Astrocyte (in vitro differentiated cells and primary cell): ENCODE results near the gene SPPL2B. TPM values are rescaled to one million over a fixed set of nuclear protein-coding genes. Genes with fewer than 3 reads are reported as not detected.

Experiments used
- DNase-seq: peaks from one replicate; pipeline ENCODE4 v3.0.0-alpha.2; 2010; ENCODE audit warnings: low read depth
- FAIRE-seq: peaks from 2 replicates; lab custom pipeline; 2011; peaks lifted over from hg19 to GRCh38; lab: Jason Lieb, UNC
- H2AFZ ChIP-seq: 2 replicates; pipeline ENCODE4 v1.6.0; 2012; ENCODE audit warnings: low read depth, low read length, inconsistent platforms
- H3K27ac ChIP-seq: 2 replicates; pipeline ENCODE4 v1.5.1; 2011; ENCODE audit warnings: low read depth, low read length, inconsistent platforms
- H3K27me3 ChIP-seq: 2 replicates; pipeline ENCODE4 v1.6.0; 2011; ENCODE audit warnings: low read length, inconsistent platforms; ENCODE audit not compliant: insufficient read depth
- H3K36me3 ChIP-seq: 2 replicates; pipeline ENCODE4 v1.5.1; 2011; ENCODE audit warnings: low read length, inconsistent platforms; ENCODE audit not compliant: insufficient read depth
- H3K4me1 ChIP-seq: 2 replicates; pipeline ENCODE4 v1.5.1; 2011; ENCODE audit warnings: low read length, inconsistent platforms; ENCODE audit not compliant: insufficient read depth
- H3K4me2 ChIP-seq: 2 replicates; pipeline ENCODE4 v1.6.0; 2012; ENCODE audit warnings: low read length, inconsistent platforms
- H3K4me3 ChIP-seq: 2 replicates; pipeline ENCODE4 v1.5.1; 2011; ENCODE audit warnings: low read depth, mild to moderate bottlenecking, low read length, inconsistent platforms; ENCODE audit not compliant: insufficient read depth
- H3K79me2 ChIP-seq: 2 replicates; pipeline ENCODE4 v1.6.0; 2012; ENCODE audit warnings: mild to moderate bottlenecking, low read length, inconsistent platforms; ENCODE audit not compliant: insufficient read depth
- H3K9ac ChIP-seq: 2 replicates; pipeline ENCODE4 v1.6.0; 2012; ENCODE audit warnings: mild to moderate bottlenecking, low read length, inconsistent platforms
- H3K9me3 ChIP-seq: 2 replicates; pipeline ENCODE4 v1.5.1; 2012; ENCODE audit warnings: low read depth, mild to moderate bottlenecking, low read length, inconsistent platforms; ENCODE audit not compliant: insufficient read depth
- H4K20me1 ChIP-seq: 2 replicates; pipeline ENCODE4 v1.6.0; 2012; ENCODE audit warnings: low read length, inconsistent platforms; ENCODE audit not compliant: insufficient read depth
- H3K27ac Mint-ChIP-seq: one replicate; pipeline ENCODE4 v1.8.0; 2021; ENCODE audit warnings: mild to moderate bottlenecking, mixed read lengths; ENCODE audit not compliant: unreplicated experiment
- H3K27me3 Mint-ChIP-seq: one replicate; pipeline ENCODE4 v1.8.0; 2021; ENCODE audit warnings: low read depth, mixed read lengths; ENCODE audit not compliant: unreplicated experiment
- H3K36me3 Mint-ChIP-seq: one replicate; pipeline ENCODE4 v1.8.0; 2021; ENCODE audit warnings: low read depth, mixed read lengths; ENCODE audit not compliant: unreplicated experiment
- H3K4me1 Mint-ChIP-seq: one replicate; pipeline ENCODE4 v1.8.0; 2021; ENCODE audit warnings: low read depth, mixed read lengths; ENCODE audit not compliant: unreplicated experiment
- H3K4me3 Mint-ChIP-seq: one replicate; pipeline ENCODE4 v1.8.0; 2021; ENCODE audit warnings: mild to moderate bottlenecking, moderate library complexity, mixed read lengths; ENCODE audit not compliant: unreplicated experiment
- H3K9me3 Mint-ChIP-seq: one replicate; pipeline ENCODE4 v1.8.0; 2021; ENCODE audit warnings: mild to moderate bottlenecking, mixed read lengths; ENCODE audit not compliant: unreplicated experiment
- EZH2 ChIP-seq: IDR thresholded peaks from 2 replicates; pipeline ENCODE4 v1.6.1; 2012; ENCODE audit warnings: mild to moderate bottlenecking, low read length, inconsistent platforms; ENCODE audit not compliant: insufficient read depth
- total RNA-seq: library from RNA; stranded (reverse); gene quantifications from 2 replicates; pipeline ENCODE4 v1.2.1, GENCODE V29; 2021
- TF ChIP-seq, protein P1 (sequence below): IDR thresholded peaks from 2 replicates; pipeline ENCODE4 v1.5.1; 2011; ENCODE audit warnings: low read depth, mild to moderate bottlenecking, inconsistent platforms, low read length, moderate library complexity; ENCODE audit not compliant: insufficient read depth

Gene SPPL2B
- total RNA-seq, 1 donor from 2014 or later = 55.4 TPM

DNA sequence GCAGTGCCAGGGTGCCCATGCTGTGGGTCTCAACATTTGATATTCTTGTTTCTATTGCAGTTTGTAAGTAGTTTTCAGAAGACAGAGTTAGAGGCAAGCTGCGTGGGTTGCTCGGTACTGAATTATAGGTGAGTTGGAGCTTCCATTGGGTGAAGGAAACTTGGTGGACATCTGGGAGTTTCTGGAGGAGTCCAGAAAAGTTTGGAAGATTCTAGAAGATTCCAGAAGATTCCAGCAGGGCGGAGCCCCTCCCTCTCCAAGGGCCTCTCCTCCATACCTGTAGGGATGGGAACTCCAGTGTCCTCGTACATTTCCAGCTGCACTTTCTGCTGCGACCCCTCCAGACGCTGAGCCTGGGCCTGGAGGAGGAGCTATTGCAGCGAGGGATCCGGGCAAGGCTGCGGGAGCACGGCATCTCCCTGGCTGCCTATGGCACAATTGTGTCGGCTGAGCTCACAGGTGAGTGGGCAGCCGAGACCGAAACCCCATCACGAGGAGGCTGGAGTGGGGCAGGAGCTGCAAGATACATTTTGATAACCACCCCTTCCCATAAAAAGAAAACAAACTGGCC is 70.3 kb downstream of the SPPL2B start:
- H3K79me2 ChIP-seq = no peaks in the 10 kb centered on the region
- Mint-ChIP-seq H3K36me3 (no peaks in the 10 kb centered on the region), H3K27me3 (no peaks in the 10 kb centered on the region), H3K9me3 (peaks cover 5% of the 10 kb centered on the region), H3K4me3 (no peak overlapping the region), H3K4me1 (no peaks in the 10 kb centered on the region), H3K27ac (no peak overlapping the region)
- FAIRE-seq (no peak), DNase-seq (no peak)
- H2AFZ ChIP-seq = no peak overlapping the region
- H3K4me3 ChIP-seq = no peak overlapping the region
- H3K27ac ChIP-seq = no peak overlapping the region
- TF ChIP-seq, protein P1, sequence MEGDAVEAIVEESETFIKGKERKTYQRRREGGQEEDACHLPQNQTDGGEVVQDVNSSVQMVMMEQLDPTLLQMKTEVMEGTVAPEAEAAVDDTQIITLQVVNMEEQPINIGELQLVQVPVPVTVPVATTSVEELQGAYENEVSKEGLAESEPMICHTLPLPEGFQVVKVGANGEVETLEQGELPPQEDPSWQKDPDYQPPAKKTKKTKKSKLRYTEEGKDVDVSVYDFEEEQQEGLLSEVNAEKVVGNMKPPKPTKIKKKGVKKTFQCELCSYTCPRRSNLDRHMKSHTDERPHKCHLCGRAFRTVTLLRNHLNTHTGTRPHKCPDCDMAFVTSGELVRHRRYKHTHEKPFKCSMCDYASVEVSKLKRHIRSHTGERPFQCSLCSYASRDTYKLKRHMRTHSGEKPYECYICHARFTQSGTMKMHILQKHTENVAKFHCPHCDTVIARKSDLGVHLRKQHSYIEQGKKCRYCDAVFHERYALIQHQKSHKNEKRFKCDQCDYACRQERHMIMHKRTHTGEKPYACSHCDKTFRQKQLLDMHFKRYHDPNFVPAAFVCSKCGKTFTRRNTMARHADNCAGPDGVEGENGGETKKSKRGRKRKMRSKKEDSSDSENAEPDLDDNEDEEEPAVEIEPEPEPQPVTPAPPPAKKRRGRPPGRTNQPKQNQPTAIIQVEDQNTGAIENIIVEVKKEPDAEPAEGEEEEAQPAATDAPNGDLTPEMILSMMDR = no peak
- no peak for TF ChIP-seq EZH2
- no peak overlapping the region for H3K4me2 ChIP-seq
- H3K9me3 ChIP-seq = no peaks in the 10 kb centered on the region
- H3K36me3 ChIP-seq = no peaks in the 10 kb centered on the region
- H3K27me3 ChIP-seq = no peaks in the 10 kb centered on the region
- H3K4me1 ChIP-seq = no peaks in the 10 kb centered on the region
- H3K9ac ChIP-seq = no peak overlapping the region
- no peaks in the 10 kb centered on the region for H4K20me1 ChIP-seq

DNA sequence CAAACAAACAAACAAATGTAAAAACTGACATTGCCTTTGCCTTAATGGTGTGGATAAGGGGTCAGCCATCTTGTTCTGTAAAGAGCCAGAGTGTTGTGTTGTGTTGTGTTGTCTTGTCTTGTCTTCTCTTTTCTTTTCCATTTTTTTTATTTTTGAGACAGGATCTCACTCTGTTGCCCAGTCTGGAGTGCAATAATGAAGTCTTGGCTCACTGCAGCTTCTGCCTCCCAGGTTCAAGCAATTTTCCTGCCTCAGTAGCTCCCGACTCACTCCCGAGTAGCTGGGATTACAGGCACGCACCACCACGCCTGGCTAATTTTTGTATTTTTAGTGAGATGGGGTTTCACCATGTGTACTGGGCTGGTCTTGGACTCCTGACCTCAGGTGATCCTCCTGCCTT is 71.1 kb downstream of the SPPL2B start:
- no peaks in the 10 kb centered on the region for H3K9me3 ChIP-seq
- no peak overlapping the region for H3K4me3 ChIP-seq
- peaks cover 6% of the 10 kb centered on the region for H3K9me3 Mint-ChIP-seq
- no peaks in the 10 kb centered on the region for H3K27me3 Mint-ChIP-seq
- no peak overlapping the region for H3K9ac ChIP-seq
- DNase-seq (no peak), FAIRE-seq (no peak)
- no peaks in the 10 kb centered on the region for H3K36me3 Mint-ChIP-seq
- H4K20me1 ChIP-seq = no peaks in the 10 kb centered on the region
- H3K4me3 Mint-ChIP-seq = no peak overlapping the region
- no peak overlapping the region for H3K4me2 ChIP-seq
- no peaks in the 10 kb centered on the region for H3K79me2 ChIP-seq
- no peak overlapping the region for H3K27ac ChIP-seq
- no peaks in the 10 kb centered on the region for H3K4me1 Mint-ChIP-seq
- H3K27ac Mint-ChIP-seq = no peak overlapping the region
- TF ChIP-seq EZH2 = no peak
- TF ChIP-seq, protein P1 = no peak
- H3K4me1 ChIP-seq = no peaks in the 10 kb centered on the region
- H3K36me3 ChIP-seq = no peaks in the 10 kb centered on the region
- H3K27me3 ChIP-seq = no peaks in the 10 kb centered on the region
- H2AFZ ChIP-seq = no peak overlapping the region

Other genes with a start within 250 kb of the SPPL2B start
- gene MOB3A, start 232.4 kb upstream of the SPPL2B start, total RNA-seq = 45.3 and 47.2 TPM in 2 replicates
- gene IZUMO4, start 231.8 kb upstream of the SPPL2B start, total RNA-seq = 5.6 and 5.8 TPM in 2 replicates
- 162 and 167 TPM in 2 replicates for gene AP3D1, start 177.1 kb upstream of the SPPL2B start, total RNA-seq
- 21.7 and 25.6 TPM in 2 replicates for gene DOT1L, start 164.8 kb upstream of the SPPL2B start, total RNA-seq
- gene PLEKHJ1, start 92.4 kb upstream of the SPPL2B start, total RNA-seq = 69.9 and 78.3 TPM in 2 replicates
- 76.6 and 83.2 TPM in 2 replicates for gene SF3A2, start 91.9 kb upstream of the SPPL2B start, total RNA-seq
- gene AMH, start 79.4 kb upstream of the SPPL2B start, total RNA-seq = 3.5 and 4.6 TPM in 2 replicates
- gene JSRP1, start 72.3 kb upstream of the SPPL2B start, total RNA-seq = 0.36 and 1.3 TPM in 2 replicates
- gene PEAK3, start 46.5 kb upstream of the SPPL2B start, total RNA-seq = 0.18 TPM in 1 of 2 replicates, not detected in the other
- gene LINGO3, start 20.5 kb upstream of the SPPL2B start, total RNA-seq = not detected in 2 replicates
- gene LSM7, start 98 bp upstream of the SPPL2B start, total RNA-seq = 91.4 and 97.6 TPM in 2 replicates
- 0.16 and 0.17 TPM in 2 replicates for gene TMPRSS9, start 31.6 kb downstream of the SPPL2B start, total RNA-seq
- gene TIMM13, start 98.9 kb downstream of the SPPL2B start, total RNA-seq = 93.4 and 105 TPM in 2 replicates
- gene LMNB2, start 128.3 kb downstream of the SPPL2B start, total RNA-seq = 64.0 and 72.1 TPM in 2 replicates
- gene GADD45B, start 147.4 kb downstream of the SPPL2B start, total RNA-seq = 161 and 190 TPM in 2 replicates